Spleen (tissue), 11 donors: ENCODE data around the gene SLC45A1. TPM values are rescaled to one million over a fixed set of nuclear protein-coding genes. Genes with fewer than 3 reads are reported as not detected.
A peak's percentile ranks its signal among the peaks of the same experiment; 100 is the strongest.

Experiments used
- DNase-seq: peaks from one replicate; pipeline ENCODE4 v3.0.0-alpha.2; 2020
- H3K27ac ChIP-seq, 8 donors: fragments of 200-600 bp; sonication (generic) in 7 of 8; 1 replicate in 4 of 8; 2 replicates in 4 of 8; pipeline versions ENCODE4 v1.5.0 to v1.8.0; 2016 to 2021; ENCODE audit warnings: inconsistent platforms in 4 of 8, mild to moderate bottlenecking in 4 of 8, moderate library complexity in 1 of 8
- H3K27me3 ChIP-seq, 7 donors: fragments of 200-600 bp; sonication (generic) in 6 of 7; replicated peaks in 1 of 7; 1 replicate in 4 of 7; 2 replicates in 3 of 7; pipeline versions ENCODE4 v1.5.0 to v1.8.0; 2016 to 2021; ENCODE audit warnings: inconsistent platforms in 3 of 7, mild to moderate bottlenecking in 1 of 7
- H3K36me3 ChIP-seq, 6 donors: fragments of 200-600 bp; sonication (generic) in 5 of 6; 1 replicate in 4 of 6; 2 replicates in 2 of 6; pipeline versions ENCODE4 v1.5.0 to v1.8.0; 2016 to 2021; ENCODE audit warnings: inconsistent platforms in 2 of 6
- H3K4me1 ChIP-seq, 6 donors: fragments of 200-600 bp; sonication (generic) in 5 of 6; 1 replicate in 3 of 6; 2 replicates in 3 of 6; pipeline versions ENCODE4 v1.5.0 to v1.8.0; 2016 to 2021; ENCODE audit warnings: inconsistent platforms in 3 of 6
- H3K4me3 ChIP-seq, 8 donors: fragments of 200-600 bp; sonication (generic) in 7 of 8; 1 replicate in 4 of 8; 2 replicates in 4 of 8; pipeline versions ENCODE4 v1.5.0 to v1.8.0; 2016 to 2021; ENCODE audit warnings: inconsistent platforms in 4 of 8, mild to moderate bottlenecking in 4 of 8, moderate library complexity in 2 of 8
- H3K9me3 ChIP-seq, 8 donors: fragments of 200-600 bp; sonication (generic) in 7 of 8; 1 replicate in 4 of 8; 2 replicates in 4 of 8; pipeline versions ENCODE4 v1.5.0 to v1.8.0; 2016 to 2021; ENCODE audit warnings: inconsistent platforms in 4 of 8
- CTCF ChIP-seq, 11 experiments: fragments of 200-600 bp in 7 of 11; fragments of 450-650 bp in 4 of 11; sonication (generic) in 4 of 11; IDR thresholded peaks in 8 of 11; conservative IDR thresholded peaks in 3 of 11; 1 replicate in 7 of 11; 2 replicates in 4 of 11; pipeline versions ENCODE4 v1.4.0 to v1.8.0; 2016 to 2021; ENCODE audit warnings: antibody characterized with exemption in 11 of 11, inconsistent platforms in 4 of 11, mild to moderate bottlenecking in 1 of 11
- POLR2A ChIP-seq, 3 donors: fragments of 450-650 bp; IDR thresholded peaks; one replicate each; pipeline ENCODE4 v1.5.1; 2017; ENCODE audit warnings: antibody characterized with exemption in 3 of 3, mild to moderate bottlenecking in 1 of 3
- POLR2AphosphoS5 ChIP-seq, 3 donors: sonication (generic); formaldehyde crosslinking; IDR thresholded peaks; one replicate each; pipeline ENCODE4 v1.5.1; 2017; ENCODE audit warnings: antibody characterized with exemption in 3 of 3
- WGBS, 5 donors: extraction: QIAGEN DNeasy Blood & Tissue Kit in 3 of 5; methylation state at CpG; one replicate each; pipeline versions ENCODE4 v1.1.5 to v1.1.7; 2013 to 2018; 5-methylcytosine and 5-hydroxymethylcytosine counted together
- intact Hi-C: fragments of 100-400 bp; cut with DNase I; formaldehyde crosslinking; loops from one replicate; pipeline ENCODE4 v1.15.0; 2023; ENCODE audit warnings: low total_unique reads
- polyA plus RNA-seq, 3 donors: library from polyadenylated mRNA; stranded (reverse); fragments of 200-250 nt; gene quantifications; one replicate each; pipeline ENCODE4 v1.2.1, GENCODE V29; 2013
- total RNA-seq, 7 donors: library from RNA; depleted of rRNA in 3 of 7; stranded (reverse); fragments of >200 nt in 3 of 7; fragmentation: NEBNext Ultra II Directional in 4 of 7; extraction: Animal tissue kit (Norgen Biotek cat#: 25700) in 4 of 7; gene quantifications; one replicate each; pipeline versions ENCODE4 v1.1.0 to v1.2.1, GENCODE V29; 2016 to 2021
- donor health status: healthy with polysubstance abuse.
- donor health status: DM: no; HTN: no; CAD: no; lungs with moderate emphysema.
- donor health status: DM: no; HTN: no; CAD: no.
- donor health status: Bipolar disorder and iron deficiency.
- donor health status: healthy.
- donor health status: DM: no; HTN: no; CAD: no.
- donor health status: DM: yes; HTN: yes; CAD: no.

SLC45A1 gene
- total and polyA plus RNA-seq, 10 donors: 1.3 to 3.3 (median 2.8) TPM

GRCh38 chr1:8345621-8346415, 27.9 kb downstream of the SLC45A1 start:
- H3K4me1 ChIP-seq: peaks cover 0 to 30% (median 12%) of the 10 kb centered on the region in 6 donors
- H3K36me3 ChIP-seq: no peaks in the 10 kb centered on the region
- 80 to 88% (median 86%) methylated on average over 11 to 18 of the region's 18 CpGs for WGBS, 5 donors
- no peak overlapping the region for H3K4me3 ChIP-seq
- DNase-seq: peak; percentile 68
- TF ChIP-seq CTCF (IDR thresholded peaks at IDR 0.05 in 8 of 11, conservative IDR thresholded peaks at IDR 0.05 in 3 of 11): no peak
- no peak for TF ChIP-seq POLR2A (IDR thresholded peaks at IDR 0.05)
- TF ChIP-seq POLR2AphosphoS5 (IDR thresholded peaks at IDR 0.05): no peak
- intact Hi-C loops: loop anchor here (10.0 kb wide), 1 partner anchor 331 kb away; no protein-coding TSS in a partner anchor
- no peaks in the 10 kb centered on the region for H3K9me3 ChIP-seq
- H3K27me3 ChIP-seq: no peaks in the 10 kb centered on the region
- H3K27ac ChIP-seq: no peak overlapping the region

GRCh38 chr1:8347635-8348034, 29.7 kb downstream of the SLC45A1 start:
- peaks cover 3 to 48% (median 20%) of the 10 kb centered on the region in 6 donors for H3K4me1 ChIP-seq
- H3K4me3 ChIP-seq: no peak overlapping the region
- peaks cover 0 to 10% (median under 1%) of the 10 kb centered on the region in 6 donors for H3K36me3 ChIP-seq
- H3K9me3 ChIP-seq: no peaks in the 10 kb centered on the region
- no peak overlapping the region for H3K27ac ChIP-seq
- no peaks in the 10 kb centered on the region for H3K27me3 ChIP-seq
- 76 to 86% (median 79%) methylated on average over 15 of the region's 15 CpGs for WGBS, 5 donors
- intact Hi-C loops: loop anchor here (10.0 kb wide), 1 partner anchor 333 kb away; no protein-coding TSS in a partner anchor
- no peak for DNase-seq
- TF ChIP-seq POLR2A (IDR thresholded peaks at IDR 0.05): no peak
- no peak for TF ChIP-seq POLR2AphosphoS5 (IDR thresholded peaks at IDR 0.05)
- TF ChIP-seq CTCF (IDR thresholded peaks at IDR 0.05 in 8 of 11, conservative IDR thresholded peaks at IDR 0.05 in 3 of 11): no peak

GRCh38 chr1:8348047-8348776, 30.3 kb downstream of the SLC45A1 start:
- no peaks in the 10 kb centered on the region for H3K9me3 ChIP-seq
- 78 to 93% (median 84%) methylated on average over 19 to 21 of the region's 21 CpGs for WGBS, 5 donors
- intact Hi-C loops: loop anchor here (10.0 kb wide), 1 partner anchor 333 kb away; no protein-coding TSS in a partner anchor
- peak; percentile 74 for DNase-seq
- H3K4me1 ChIP-seq: peaks cover 4 to 52% (median 23%) of the 10 kb centered on the region in 6 donors
- peaks cover 0 to 15% (median 3%) of the 10 kb centered on the region in 6 donors for H3K36me3 ChIP-seq
- TF ChIP-seq CTCF (IDR thresholded peaks at IDR 0.05 in 8 of 11, conservative IDR thresholded peaks at IDR 0.05 in 3 of 11) (no peak), POLR2A (IDR thresholded peaks at IDR 0.05) (no peak), POLR2AphosphoS5 (IDR thresholded peaks at IDR 0.05) (no peak)
- no peak overlapping the region for H3K27ac ChIP-seq
- H3K4me3 ChIP-seq: no peak overlapping the region
- no peaks in the 10 kb centered on the region for H3K27me3 ChIP-seq
